Mucosa of stomach (tissue), 1 donor: ENCODE results near the gene SEPHS1.

ENCODE experiments used
- H3K27me3 ChIP-seq: one replicate; pipeline ENCODE4 v1.7.0; 2013; ENCODE audit warnings: mild to moderate bottlenecking, low read length; ENCODE audit not compliant: control insufficient read depth, insufficient read depth
- H3K36me3 ChIP-seq: one replicate; pipeline ENCODE4 v1.7.0; 2013; ENCODE audit warnings: low read length; ENCODE audit not compliant: control insufficient read depth, insufficient read depth
- H3K4me1 ChIP-seq: one replicate; pipeline ENCODE4 v1.7.0; 2013; ENCODE audit warnings: mild to moderate bottlenecking, low read length; ENCODE audit not compliant: control insufficient read depth, insufficient read depth
- H3K4me3 ChIP-seq: one replicate; pipeline ENCODE4 v1.7.0; 2013; ENCODE audit warnings: low read length
- H3K9ac ChIP-seq: one replicate; pipeline ENCODE4 v1.7.0; 2013; ENCODE audit warnings: mild to moderate bottlenecking, low read length, moderate library complexity
- H3K9me3 ChIP-seq: one replicate; pipeline ENCODE4 v1.7.0; 2013; ENCODE audit warnings: mild to moderate bottlenecking, low read length, moderate library complexity; ENCODE audit not compliant: control insufficient read depth
- donor health status: Pancreatic carcinoma.

Gene SEPHS1

DNA sequence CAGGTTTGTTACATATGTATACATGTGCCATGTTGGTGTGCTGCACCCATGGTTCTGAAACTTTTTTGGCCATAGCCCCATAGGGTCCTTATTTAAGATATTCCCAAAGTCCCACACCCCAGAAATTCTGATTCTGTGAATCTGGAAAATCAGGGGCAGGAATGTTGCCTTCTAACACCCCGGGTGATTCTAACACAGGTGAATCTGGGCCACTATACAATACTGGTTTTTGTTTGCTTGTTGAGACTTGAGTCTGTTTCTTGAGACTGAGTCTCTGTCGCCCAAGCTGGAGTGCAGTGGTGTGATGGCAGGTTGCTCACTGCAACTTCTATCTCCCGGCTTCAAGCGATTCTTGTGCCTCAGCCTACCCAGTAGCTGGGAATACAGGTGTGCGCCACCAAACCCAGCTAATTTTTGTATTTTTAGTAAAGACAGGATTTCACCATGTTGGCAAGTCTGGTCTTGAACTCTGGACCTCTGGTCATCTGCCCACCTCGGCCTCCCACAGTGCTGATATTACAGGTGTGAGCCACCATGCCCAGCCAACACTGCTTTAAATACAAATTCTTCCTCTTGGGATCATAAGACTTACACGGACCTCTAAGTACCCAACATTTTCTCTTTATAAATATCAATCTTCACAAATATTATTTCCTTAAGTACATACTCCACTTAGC, 31.3 kb downstream of the SEPHS1 start:
- Histone ChIP-seq H3K36me3 (no peaks in the 10 kb centered on the region), H3K27me3 (no peaks in the 10 kb centered on the region), H3K9ac (no peak overlapping the region), H3K4me1 (no peaks in the 10 kb centered on the region), H3K9me3 (no peaks in the 10 kb centered on the region), H3K4me3 (no peak overlapping the region)

DNA sequence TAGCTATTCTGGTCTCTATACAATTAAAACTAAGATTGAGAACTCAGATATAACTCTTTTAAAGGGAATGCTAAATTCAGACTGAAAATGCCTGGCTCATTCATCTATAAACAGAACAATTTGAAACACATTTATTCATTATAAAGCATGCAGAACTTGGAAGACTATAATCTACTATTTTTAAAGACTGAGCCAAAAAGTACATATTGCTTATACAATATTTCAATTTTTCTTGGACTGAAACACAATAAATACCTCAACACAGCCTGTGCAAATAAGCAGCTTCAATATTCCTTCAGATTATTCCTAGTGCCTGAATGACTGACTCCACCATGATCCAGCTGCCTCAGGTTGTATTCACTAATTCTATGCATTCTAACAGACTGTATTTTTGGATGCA, 32.7 kb downstream of the SEPHS1 start:
- H3K4me3 ChIP-seq, result no peak overlapping the region
- H3K4me1 ChIP-seq, result no peaks in the 10 kb centered on the region
- no peaks in the 10 kb centered on the region for H3K36me3 ChIP-seq
- H3K27me3 ChIP-seq, result no peaks in the 10 kb centered on the region
- H3K9ac ChIP-seq, result no peak overlapping the region
- no peaks in the 10 kb centered on the region for H3K9me3 ChIP-seq

DNA sequence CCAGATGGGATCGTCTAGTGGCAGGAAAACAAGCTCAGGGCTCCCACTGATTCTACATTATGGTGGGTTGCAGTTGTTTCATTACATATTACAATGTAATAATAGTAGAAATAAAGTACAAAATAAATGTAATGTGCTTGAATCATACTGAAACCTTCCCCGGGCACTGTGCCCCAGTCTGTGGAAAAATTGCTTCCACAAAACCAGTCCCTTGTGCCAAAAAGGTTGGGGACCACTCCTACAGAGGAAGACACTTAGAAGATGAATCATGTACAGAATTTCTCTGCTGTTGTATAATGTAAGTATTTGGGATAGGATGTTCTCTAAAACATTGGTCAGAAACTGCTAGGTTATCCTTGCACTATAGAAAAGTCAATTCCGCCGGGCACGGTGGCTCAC, 36.9 kb downstream of the SEPHS1 start:
- Histone ChIP-seq H3K4me1 (no peaks in the 10 kb centered on the region), H3K4me3 (no peak overlapping the region), H3K36me3 (no peaks in the 10 kb centered on the region), H3K9ac (no peak overlapping the region), H3K27me3 (no peaks in the 10 kb centered on the region), H3K9me3 (no peaks in the 10 kb centered on the region)

DNA sequence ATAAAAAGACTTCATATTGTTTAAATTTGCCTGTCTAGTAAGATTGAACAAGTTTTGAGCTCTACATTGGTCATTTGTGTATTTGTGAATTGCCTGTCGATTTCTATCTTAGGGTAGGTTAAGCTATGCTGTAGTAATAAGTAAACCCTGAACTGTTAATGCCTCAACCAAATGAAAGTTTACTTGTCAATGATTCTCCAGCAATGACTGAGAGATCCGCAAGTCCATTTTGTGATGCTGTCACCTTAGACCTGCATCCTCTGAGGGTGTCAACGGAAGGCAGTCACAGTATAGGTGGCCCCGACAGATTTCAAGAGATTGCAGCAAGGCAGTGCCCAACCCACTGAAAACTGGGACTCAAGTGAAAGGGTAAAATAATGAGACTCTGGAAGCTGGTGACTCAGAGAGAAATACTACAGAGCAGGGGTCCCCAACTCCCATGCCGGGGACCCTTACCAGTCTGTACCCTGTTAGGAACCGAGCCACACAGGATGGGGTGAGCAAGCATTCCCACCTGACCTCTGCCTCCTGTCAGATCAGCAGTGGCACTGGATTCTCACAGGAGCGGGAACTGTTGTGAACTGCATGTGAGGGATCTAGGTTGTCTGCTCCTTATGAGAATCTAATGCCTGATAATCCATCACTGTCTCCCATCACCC, 37.4 kb downstream of the SEPHS1 start:
- Histone ChIP-seq H3K9ac (no peak overlapping the region), H3K4me1 (no peaks in the 10 kb centered on the region), H3K4me3 (no peak overlapping the region), H3K27me3 (no peaks in the 10 kb centered on the region), H3K9me3 (no peaks in the 10 kb centered on the region), H3K36me3 (no peaks in the 10 kb centered on the region)

DNA sequence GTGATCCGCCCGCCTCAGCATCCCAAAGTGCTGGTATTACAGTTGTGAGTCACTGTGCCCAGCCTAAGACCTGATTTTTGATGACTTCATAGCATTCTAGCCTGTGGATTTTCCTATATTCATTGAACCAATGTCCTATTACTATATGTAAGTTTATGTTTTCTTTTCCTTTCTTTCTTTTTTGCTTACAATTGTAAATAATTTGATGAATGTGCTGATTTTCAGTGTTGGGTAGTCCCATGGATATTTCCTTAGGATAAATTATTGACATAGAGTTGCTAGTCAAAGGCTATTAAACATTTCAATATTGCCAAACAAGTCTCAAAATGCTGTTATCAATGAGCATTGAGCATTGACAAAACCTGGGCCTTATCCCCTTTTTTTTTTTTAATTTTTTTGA, 38.3 kb downstream of the SEPHS1 start:
- Histone ChIP-seq H3K36me3 (no peaks in the 10 kb centered on the region), H3K4me1 (no peaks in the 10 kb centered on the region), H3K27me3 (no peaks in the 10 kb centered on the region), H3K9ac (no peak overlapping the region), H3K4me3 (no peak overlapping the region), H3K9me3 (no peaks in the 10 kb centered on the region)

DNA sequence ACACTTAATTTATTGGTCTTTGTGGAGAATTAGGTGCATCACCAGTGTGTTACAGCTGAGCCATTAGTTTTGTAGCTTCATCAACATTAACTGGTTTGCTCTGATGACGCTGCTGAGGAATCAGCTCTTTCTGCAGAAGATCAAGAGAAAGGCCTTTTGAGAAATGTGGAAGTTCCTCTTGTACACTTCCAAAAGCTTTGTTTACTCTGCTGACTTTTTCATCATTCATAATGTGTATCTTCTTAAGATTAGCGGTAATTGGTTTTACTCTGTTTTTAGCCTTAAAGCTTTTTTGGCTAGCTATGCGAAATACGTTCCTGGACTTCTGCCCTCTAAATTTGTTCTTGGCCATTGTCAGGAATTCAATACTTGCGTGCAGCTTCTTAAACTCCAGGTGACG, 40.0 kb downstream of the SEPHS1 start:
- H3K4me1 ChIP-seq, result no peaks in the 10 kb centered on the region
- no peaks in the 10 kb centered on the region for H3K27me3 ChIP-seq

DNA sequence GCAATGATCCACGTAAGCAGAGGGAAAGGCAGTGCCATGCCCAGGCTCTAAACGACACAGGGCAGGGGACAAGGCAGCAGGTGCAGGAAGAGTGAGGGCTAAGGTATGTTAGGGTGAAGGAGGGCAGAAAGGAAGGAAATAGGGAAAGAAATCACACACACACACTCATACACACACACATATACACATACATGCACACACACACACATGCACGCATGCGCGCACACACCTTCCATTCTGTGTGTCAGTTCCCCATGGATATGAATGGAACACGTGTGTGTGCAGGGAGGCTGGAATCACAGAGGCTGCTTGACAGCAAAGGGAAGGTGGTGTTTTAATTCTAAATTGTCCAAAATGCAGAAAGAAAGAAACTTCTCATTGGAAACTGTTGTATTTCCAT, 42.0 kb downstream of the SEPHS1 start:
- Histone ChIP-seq H3K9ac (no peak overlapping the region), H3K36me3 (no peaks in the 10 kb centered on the region), H3K4me1 (peaks cover 11% of the 10 kb centered on the region), H3K9me3 (no peaks in the 10 kb centered on the region), H3K4me3 (no peak overlapping the region), H3K27me3 (no peaks in the 10 kb centered on the region)

More for the DNA sequence above, 40.0 kb downstream of the SEPHS1 start:
- H3K9ac ChIP-seq, result no peak overlapping the region
- H3K4me3 ChIP-seq, result no peak overlapping the region
- no peaks in the 10 kb centered on the region for H3K9me3 ChIP-seq
- H3K36me3 ChIP-seq, result no peaks in the 10 kb centered on the region

DNA sequence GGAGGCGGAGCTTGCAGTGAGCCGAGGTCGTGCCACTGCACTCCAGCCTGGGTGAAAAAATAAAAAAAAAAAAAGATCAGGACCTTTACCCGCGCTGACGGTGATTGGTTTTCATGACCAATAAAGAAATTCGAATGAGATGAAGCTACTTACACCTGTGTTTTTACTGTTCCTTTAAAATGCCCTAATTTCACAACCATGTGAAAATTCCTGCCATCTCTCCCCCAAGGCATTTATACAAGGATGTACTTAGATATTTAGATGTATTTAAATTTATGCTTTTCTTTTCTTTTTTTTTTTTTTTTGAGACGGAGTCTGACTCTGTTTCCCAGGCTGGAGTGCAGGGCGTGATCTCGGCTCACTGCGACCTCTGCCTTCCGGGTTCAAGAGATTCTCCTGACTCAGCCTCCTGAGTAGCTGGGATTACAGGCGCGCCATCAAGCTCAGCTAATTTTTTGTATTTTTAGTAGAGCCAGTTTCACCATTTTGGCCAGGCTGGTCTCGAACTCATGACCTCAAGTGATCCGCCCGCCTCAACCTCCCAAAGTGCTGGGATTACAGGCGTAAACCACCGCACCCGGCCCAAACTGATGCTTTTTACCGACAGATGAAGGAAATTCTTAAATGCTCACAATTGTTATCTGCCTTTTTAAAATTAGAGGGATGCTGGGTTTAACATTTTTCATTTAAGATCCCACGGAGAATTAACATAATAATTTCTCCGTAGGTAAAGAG, 45.1 kb downstream of the SEPHS1 start:
- Histone ChIP-seq H3K27me3 (no peaks in the 10 kb centered on the region), H3K9ac (peak overlapping the region; percentile 82), H3K36me3 (no peaks in the 10 kb centered on the region), H3K4me1 (peaks cover 16% of the 10 kb centered on the region), H3K9me3 (no peaks in the 10 kb centered on the region), H3K4me3 (peak overlapping the region; percentile 77)

DNA sequence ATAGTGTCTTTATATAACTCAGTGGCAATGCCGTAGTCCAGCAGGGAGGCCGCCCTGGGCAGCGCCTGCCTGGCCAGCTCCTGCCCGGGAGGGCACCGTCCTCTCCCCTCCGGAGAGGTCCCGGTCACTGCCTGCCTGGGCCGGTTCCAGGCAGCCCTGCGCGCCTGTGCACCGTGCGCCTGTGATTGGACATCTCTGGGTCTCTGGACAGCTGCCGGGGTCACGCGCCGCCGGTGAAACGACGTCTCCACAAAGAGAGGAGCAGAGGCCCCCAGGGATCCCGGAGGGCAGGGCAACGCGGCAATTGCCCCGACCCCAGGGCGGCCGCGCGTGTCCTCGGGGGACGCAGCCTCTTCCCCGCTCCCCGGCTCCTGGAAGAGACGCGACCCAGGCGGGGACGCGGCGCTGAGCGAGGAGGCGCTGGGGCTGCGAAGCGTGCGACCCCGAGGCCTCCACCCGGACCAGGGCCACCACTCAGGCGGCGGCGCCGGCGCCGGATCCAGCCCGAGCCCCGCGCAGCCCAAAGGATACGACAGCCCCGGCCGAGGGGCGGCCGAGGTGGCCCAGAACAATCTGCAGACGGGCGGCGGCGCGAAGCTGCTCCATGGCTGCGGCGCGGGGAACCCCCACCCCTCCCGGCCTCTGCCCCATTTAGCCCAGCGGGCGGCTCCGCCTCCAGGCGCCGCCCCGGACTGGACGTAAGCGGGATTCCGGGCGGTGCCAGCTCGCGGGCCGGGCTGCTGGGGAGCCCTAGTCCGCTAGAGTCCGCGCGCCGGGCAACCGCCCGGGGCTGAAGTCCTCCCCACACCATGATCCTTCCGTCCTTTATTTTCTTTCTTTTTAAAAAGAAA, 48.4 kb downstream of the SEPHS1 start, which contains the start of gene PHYH:
Gene PHYH (minus strand): TSS at position 628 of the 851 bp plus-strand sequence. CDS start 22 bp downstream, at position 606.
- no peaks in the 10 kb centered on the region for H3K9me3 ChIP-seq
- H3K36me3 ChIP-seq, result no peaks in the 10 kb centered on the region
- peak within 1 kb of the TSS; percentile 95 for H3K9ac ChIP-seq
- no peaks in the 10 kb centered on the region for H3K27me3 ChIP-seq
- peak within 1 kb of the TSS; percentile 77 for H3K4me3 ChIP-seq
- peaks cover 16% of the 10 kb centered on the region for H3K4me1 ChIP-seq

DNA sequence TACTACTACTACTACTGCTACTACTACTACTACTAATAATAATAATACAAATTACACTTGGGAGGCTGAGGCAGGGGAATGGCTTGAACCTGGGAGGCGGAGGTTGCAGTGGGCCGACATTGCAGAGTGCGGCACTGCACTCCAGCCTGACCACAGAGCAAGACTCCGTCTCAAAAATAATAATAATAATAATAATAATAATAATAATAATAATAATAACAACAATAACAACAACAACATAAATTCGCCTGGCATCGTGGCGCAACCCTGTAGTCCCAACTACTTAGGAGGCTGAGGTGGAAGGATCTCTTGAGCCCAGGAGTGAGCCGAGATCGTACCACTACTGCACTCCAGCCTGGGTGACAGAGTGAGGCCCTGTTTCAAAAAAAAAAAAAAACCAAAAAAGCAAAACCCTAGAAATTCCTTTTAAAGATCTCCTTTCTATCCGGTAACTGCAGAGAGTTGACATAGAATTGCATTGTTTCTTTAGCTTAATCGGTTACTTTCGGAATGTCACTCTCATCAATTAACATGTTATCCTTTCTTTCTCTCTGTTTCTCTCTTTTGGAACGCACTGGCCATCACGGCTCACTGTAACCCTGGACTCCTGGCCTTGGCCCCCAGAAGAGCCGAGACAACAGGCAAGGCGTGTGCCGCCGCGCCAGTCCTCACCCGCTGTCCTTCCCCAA, 49.2 kb downstream of the SEPHS1 start:
- peak overlapping the region; percentile 77 for H3K4me3 ChIP-seq

DNA sequence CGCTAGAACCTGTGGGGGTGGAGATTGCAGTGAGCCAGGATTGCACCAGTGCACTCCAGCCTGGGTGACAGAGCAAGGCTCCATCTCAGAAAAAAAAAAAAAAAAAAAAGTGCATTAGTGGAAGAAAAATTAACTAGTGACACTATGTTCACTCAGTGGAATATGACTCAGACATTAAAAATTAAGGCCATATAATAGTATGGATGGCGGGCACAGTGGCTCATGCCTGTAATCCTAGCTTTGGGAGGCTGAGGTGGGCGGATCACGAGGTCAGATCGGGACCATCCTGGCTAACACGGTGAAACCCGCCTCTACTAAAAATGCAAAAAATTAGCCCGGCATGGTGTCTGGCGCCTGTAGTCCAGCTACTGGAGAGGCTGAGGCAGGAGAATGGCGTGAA, 51.6 kb downstream of the SEPHS1 start:
- Histone ChIP-seq H3K9ac (no peak overlapping the region), H3K4me3 (no peak overlapping the region), H3K4me1 (peaks cover 8% of the 10 kb centered on the region), H3K27me3 (no peaks in the 10 kb centered on the region), H3K9me3 (no peaks in the 10 kb centered on the region), H3K36me3 (no peaks in the 10 kb centered on the region)

More for the DNA sequence above, 49.2 kb downstream of the SEPHS1 start:
- peaks cover 16% of the 10 kb centered on the region for H3K4me1 ChIP-seq
- no peaks in the 10 kb centered on the region for H3K9me3 ChIP-seq
- H3K27me3 ChIP-seq, result no peaks in the 10 kb centered on the region
- H3K9ac ChIP-seq, result peak overlapping the region; percentile 95
- H3K36me3 ChIP-seq, result no peaks in the 10 kb centered on the region
